ENCODE results near the gene OR5K4. TPM values are rescaled to one million over a fixed set of nuclear protein-coding genes. Genes with fewer than 3 reads are reported as not detected.

OR5K4 gene
- total RNA-seq, 3 donors from 2014 or later (not counting 1 experiment from before 2014, with no cell fraction given): not detected

DNA sequence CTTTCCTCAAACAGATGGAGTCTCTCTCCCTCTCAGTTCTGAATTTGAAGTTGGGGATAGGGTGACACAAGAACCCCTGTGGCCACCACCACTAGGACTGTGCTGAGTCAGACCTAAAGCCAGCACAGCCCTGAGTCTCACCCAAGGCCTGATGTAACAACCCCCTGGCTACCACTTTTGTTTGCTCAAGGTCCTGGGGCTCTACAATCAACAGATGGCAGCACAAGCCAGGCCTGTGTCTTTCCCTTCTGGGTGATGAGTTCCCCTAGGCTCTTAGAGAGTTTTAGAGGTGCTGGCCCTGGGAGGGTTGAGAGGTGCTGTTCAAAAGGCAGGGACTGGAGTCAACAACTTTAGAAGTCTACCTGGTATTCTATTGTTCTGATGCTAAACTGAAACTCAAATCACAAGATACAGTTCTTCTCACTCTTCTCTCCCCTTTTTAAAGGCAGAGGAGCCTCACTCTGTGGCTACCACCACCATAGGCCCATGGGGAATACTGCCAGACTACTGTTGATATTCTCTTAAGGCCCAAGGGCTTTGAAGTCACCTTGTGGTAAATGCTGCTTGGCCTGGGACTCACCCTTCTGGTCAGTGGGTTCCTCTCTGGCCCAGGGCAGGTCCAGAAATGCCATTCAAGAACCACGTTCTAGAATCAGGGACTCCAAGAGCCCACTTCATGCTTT lies 6.5 kb downstream of the OR5K4 start:
- Histone ChIP-seq H3K36me3 (ENCODE audit: control insufficient read depth, insufficient read depth, low read length) (no peaks in the 10 kb centered on the region), H3K4me3 (ENCODE audit: low read length) (no peak overlapping the region), H3K9me3 (ENCODE audit: control insufficient read depth, insufficient read depth, low read length) (peaks cover 5% of the 10 kb centered on the region), H3K27me3 (ENCODE audit: control insufficient read depth, insufficient read depth, low read length) (no peaks in the 10 kb centered on the region), H3K4me1 (ENCODE audit: control insufficient read depth, insufficient read depth, low read length) (no peaks in the 10 kb centered on the region), H3K27ac (ENCODE audit: low read length) (no peak overlapping the region)
- Mint-ChIP-seq H3K36me3 (peaks cover 14% of the 10 kb centered on the region), H3K27me3 (ENCODE audit: low read depth in 2 of 2) (peaks cover 0 to 2% of the 10 kb centered on the region in 2 donors), H3K4me1 (no peaks in the 10 kb centered on the region), H3K4me3 (no peak overlapping the region), H3K9me3 (peaks cover 5 to 10% of the 10 kb centered on the region in 2 donors), H3K27ac (no peak overlapping the region)
- TF ChIP-seq, protein P1, sequence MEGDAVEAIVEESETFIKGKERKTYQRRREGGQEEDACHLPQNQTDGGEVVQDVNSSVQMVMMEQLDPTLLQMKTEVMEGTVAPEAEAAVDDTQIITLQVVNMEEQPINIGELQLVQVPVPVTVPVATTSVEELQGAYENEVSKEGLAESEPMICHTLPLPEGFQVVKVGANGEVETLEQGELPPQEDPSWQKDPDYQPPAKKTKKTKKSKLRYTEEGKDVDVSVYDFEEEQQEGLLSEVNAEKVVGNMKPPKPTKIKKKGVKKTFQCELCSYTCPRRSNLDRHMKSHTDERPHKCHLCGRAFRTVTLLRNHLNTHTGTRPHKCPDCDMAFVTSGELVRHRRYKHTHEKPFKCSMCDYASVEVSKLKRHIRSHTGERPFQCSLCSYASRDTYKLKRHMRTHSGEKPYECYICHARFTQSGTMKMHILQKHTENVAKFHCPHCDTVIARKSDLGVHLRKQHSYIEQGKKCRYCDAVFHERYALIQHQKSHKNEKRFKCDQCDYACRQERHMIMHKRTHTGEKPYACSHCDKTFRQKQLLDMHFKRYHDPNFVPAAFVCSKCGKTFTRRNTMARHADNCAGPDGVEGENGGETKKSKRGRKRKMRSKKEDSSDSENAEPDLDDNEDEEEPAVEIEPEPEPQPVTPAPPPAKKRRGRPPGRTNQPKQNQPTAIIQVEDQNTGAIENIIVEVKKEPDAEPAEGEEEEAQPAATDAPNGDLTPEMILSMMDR (IDR thresholded peaks at IDR 0.05): no peak
- peak in 1 of 2 donors; percentile 25 for DNase-seq
- peak in 1 of 3 donors; percentile 18 for ATAC-seq
- 76% methylated on average over 1 of the region's 1 CpG for WGBS (ENCODE audit: insufficient coverage)
- intact Hi-C loops (cut with micrococcal nuclease): no loop called here

DNA sequence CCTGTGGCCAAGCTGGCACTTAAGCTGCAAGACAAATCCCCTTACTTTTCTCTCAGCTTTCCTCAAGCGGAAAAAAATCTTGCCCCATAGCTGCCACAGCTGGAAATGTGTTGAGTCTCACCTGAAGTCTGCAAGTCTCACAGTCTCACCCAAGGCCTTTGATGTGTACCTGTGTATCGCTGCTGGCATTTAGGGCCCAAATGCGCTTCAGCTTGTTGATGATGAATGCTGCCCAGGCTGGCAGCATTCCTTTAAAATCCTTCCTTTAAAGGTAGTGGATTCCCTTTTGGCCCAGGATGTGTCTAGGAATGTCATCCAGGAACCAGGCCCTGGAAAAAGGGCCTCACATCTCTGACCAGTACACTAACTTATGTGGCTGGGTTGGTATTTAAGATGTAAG lies 7.0 kb downstream of the OR5K4 start:
- ATAC-seq (no peak), DNase-seq (no peak)
- H3K27me3 ChIP-seq (ENCODE audit: control insufficient read depth, insufficient read depth, low read length): no peaks in the 10 kb centered on the region
- H3K4me1 Mint-ChIP-seq: no peaks in the 10 kb centered on the region
- H3K9me3 Mint-ChIP-seq: peaks cover 5 to 12% of the 10 kb centered on the region in 2 donors
- TF ChIP-seq, protein P1 (IDR thresholded peaks at IDR 0.05): no peak
- WGBS (ENCODE audit: insufficient coverage): 96% methylated on average over 3 of the region's 3 CpGs
- H3K4me3 Mint-ChIP-seq: no peak overlapping the region
- peaks cover 14% of the 10 kb centered on the region for H3K36me3 Mint-ChIP-seq
- peaks cover 0 to 2% of the 10 kb centered on the region in 2 donors for H3K27me3 Mint-ChIP-seq (ENCODE audit: low read depth in 2 of 2)
- no peaks in the 10 kb centered on the region for H3K4me1 ChIP-seq (ENCODE audit: control insufficient read depth, insufficient read depth, low read length)
- no peak overlapping the region for H3K4me3 ChIP-seq (ENCODE audit: low read length)
- H3K36me3 ChIP-seq (ENCODE audit: control insufficient read depth, insufficient read depth, low read length): no peaks in the 10 kb centered on the region
- H3K27ac Mint-ChIP-seq: no peak overlapping the region
- H3K27ac ChIP-seq (ENCODE audit: low read length): no peak overlapping the region
- intact Hi-C loops (cut with micrococcal nuclease): no loop called here
- peaks cover 5% of the 10 kb centered on the region for H3K9me3 ChIP-seq (ENCODE audit: control insufficient read depth, insufficient read depth, low read length)

DNA sequence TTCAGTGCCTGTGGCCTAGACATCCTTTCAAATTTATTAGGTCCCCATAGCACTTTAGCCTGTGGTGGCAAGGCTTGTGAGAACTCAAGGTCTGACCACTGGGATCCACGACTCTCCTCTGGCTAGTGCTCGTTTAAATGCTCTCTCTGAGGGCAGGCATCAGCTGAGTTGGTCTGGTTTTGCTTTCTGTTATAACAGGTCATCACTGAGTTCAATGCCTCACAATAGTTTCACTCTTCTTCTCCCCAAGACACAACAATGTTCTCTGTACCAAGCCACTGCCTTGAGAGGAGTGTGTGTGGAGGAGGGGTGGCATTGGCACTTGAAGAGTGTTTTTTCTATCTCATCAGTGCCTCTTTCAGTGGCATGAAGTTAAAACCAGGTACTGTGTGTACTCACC lies 7.6 kb downstream of the OR5K4 start:
- H3K9me3 Mint-ChIP-seq: peaks cover 5 to 13% of the 10 kb centered on the region in 2 donors
- no peak overlapping the region for H3K27ac ChIP-seq (ENCODE audit: low read length)

More for the DNA sequence above, 7.6 kb downstream of the OR5K4 start:
- no peaks in the 10 kb centered on the region for H3K4me1 Mint-ChIP-seq
- no peaks in the 10 kb centered on the region for H3K4me1 ChIP-seq (ENCODE audit: control insufficient read depth, insufficient read depth, low read length)
- H3K27ac Mint-ChIP-seq: no peak overlapping the region
- H3K27me3 Mint-ChIP-seq (ENCODE audit: low read depth in 2 of 2): peaks cover 0 to 2% of the 10 kb centered on the region in 2 donors
- TF ChIP-seq, protein P1 (IDR thresholded peaks at IDR 0.05): no peak
- no peak overlapping the region for H3K4me3 ChIP-seq (ENCODE audit: low read length)
- DNase-seq (no peak), ATAC-seq (no peak)
- intact Hi-C loops (cut with micrococcal nuclease): no loop called here
- H3K27me3 ChIP-seq (ENCODE audit: control insufficient read depth, insufficient read depth, low read length): no peaks in the 10 kb centered on the region
- peaks cover 14% of the 10 kb centered on the region for H3K36me3 Mint-ChIP-seq
- peaks cover 5% of the 10 kb centered on the region for H3K9me3 ChIP-seq (ENCODE audit: control insufficient read depth, insufficient read depth, low read length)
- H3K4me3 Mint-ChIP-seq: no peak overlapping the region
- H3K36me3 ChIP-seq (ENCODE audit: control insufficient read depth, insufficient read depth, low read length): no peaks in the 10 kb centered on the region
- WGBS (ENCODE audit: insufficient coverage): 74% methylated on average over 2 of the region's 2 CpGs
